HuH-7 (cell line): ENCODE measurements around the gene PTPN3.
"Not testable (repeated sequence)": the region's sequence is repeated elsewhere in the genome, so short reads cannot be mapped to it uniquely, and the experiment has no call there.

Experiments used
- DNase-seq: peaks from one replicate; pipeline ENCODE4 v3.0.0; 2011; ENCODE audit warnings: low spot score

PTPN3 gene, protein sequence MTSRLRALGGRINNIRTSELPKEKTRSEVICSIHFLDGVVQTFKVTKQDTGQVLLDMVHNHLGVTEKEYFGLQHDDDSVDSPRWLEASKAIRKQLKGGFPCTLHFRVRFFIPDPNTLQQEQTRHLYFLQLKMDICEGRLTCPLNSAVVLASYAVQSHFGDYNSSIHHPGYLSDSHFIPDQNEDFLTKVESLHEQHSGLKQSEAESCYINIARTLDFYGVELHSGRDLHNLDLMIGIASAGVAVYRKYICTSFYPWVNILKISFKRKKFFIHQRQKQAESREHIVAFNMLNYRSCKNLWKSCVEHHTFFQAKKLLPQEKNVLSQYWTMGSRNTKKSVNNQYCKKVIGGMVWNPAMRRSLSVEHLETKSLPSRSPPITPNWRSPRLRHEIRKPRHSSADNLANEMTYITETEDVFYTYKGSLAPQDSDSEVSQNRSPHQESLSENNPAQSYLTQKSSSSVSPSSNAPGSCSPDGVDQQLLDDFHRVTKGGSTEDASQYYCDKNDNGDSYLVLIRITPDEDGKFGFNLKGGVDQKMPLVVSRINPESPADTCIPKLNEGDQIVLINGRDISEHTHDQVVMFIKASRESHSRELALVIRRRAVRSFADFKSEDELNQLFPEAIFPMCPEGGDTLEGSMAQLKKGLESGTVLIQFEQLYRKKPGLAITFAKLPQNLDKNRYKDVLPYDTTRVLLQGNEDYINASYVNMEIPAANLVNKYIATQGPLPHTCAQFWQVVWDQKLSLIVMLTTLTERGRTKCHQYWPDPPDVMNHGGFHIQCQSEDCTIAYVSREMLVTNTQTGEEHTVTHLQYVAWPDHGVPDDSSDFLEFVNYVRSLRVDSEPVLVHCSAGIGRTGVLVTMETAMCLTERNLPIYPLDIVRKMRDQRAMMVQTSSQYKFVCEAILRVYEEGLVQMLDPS

DNA sequence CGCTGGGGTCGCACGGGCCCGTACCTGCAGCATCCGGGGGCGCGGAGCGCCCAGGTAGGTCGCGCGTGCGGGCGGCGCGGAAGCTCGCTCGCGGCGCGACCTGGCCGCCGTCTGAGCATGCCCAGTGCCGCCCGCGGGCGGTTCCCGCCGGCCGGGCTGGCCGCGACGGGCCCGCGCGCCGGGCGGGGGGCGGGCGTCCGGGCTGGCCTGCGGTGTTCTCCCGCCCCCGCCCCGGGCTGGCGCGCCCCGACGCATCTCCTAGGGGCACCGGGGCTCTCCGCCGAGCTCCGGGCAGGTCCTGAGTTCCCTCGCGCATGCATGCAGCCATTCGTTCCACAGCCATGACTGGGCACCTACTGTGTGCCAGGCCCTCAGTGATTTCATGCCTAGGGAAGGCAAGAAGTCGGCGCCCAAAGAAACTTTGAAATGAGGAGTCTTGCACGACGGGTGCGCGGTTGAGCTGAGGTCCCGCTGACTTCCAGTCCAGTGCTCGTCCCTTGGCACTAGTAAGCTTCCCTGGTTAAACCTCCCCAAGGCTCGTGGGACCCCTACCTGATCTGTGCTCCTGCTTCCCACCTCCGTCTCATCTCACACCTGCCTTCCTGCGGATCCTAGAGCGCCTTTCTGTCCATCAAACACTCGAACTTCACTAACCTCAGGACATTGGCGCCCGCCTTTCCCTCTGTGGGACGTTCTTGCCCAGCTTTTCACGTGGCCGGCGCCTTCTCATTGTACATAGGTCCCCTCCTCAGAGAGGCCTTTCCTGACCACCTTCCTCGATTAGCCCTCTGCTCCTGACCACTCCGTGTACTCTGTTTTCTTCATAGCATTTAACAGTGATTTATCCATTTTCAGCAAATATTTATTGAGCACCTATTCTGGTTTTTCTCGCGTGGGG is at the start of gene PTPN3:
Gene PTPN3 (minus strand): TSS at position 113 of the 898 bp plus-strand sequence. CDS start 34,873 bp downstream, outside the sequence.
- peak; percentile 70 for DNase-seq

DNA sequence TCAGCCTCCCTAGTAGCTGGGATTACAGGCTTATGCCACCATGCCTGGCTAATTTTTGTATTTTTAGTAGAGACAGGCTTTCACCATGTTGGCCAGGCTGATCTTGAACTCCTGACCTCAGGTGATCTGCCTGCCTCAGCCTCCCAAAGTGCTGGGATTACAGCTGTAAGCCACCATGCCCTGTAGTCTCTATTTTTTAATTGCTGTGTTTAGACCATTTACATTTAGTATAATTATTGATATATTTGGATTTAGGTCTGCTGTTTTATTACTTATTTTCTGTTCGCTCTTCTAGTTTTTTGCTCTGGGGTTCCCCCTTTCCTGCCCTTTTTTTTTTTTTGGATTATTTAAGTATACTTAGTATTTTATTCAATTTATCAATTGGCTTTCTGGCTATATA is 46.8 kb upstream of the PTPN3 start:
- not testable (repeated sequence) for DNase-seq

DNA sequence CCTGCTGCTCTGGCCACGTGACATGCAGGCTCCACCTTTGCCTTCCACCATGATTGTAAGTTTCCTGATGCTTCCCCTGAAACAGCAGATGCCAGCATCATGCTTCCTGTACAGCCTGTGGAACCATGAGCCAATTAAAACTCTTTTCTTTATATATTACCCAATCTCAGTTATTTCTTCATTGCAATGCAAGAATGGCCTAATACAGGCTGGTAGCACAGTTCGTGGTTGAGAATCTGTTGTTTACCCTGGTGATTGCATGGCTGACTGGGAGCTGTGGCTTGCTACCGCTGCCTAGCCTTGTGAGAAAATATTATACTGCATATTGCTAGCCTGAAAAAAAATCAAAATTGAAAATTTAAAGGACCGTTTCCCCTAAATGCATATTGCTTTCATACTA is 44.8 kb upstream of the PTPN3 start:
- no peak for DNase-seq

DNA sequence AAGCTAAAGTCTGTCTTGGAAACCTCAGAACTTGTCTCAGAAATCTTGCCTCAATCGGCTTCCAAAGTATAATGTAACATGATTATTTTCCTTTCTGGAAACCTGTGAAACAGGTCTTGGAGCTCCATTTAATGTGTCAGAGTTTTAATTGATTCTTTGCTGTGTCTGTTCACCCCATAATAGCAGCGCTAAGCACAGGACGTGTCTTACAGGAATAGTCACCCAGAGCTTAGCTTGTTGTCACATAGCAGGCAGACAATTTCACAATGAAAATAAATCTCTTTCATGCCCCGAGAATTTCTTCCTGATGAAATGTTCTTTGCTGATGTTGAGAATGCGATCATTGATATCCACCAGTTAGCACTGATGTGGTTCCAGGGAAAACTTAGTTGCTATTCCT is 40.2 kb upstream of the PTPN3 start:
- DNase-seq, result no peak

DNA sequence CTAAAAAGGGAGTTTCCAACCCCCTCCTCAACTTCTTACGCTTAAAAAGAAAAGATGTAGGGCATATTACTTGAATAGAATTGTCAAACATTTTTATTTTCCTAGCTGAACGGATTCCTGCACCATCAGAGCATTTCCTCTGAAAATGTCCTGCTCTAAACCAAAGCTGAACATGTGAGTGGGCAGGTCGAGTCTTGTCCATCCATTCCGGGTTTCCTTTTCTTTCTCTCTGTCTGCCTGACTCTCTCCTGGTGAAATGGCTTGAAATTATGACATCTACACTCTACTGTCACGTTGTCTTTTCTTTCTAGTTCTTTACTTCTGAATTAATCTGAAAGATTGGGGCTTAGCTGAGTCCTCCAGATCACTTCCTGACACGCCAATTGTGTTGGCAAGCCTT is 39.2 kb upstream of the PTPN3 start:
- no peak for DNase-seq

DNA sequence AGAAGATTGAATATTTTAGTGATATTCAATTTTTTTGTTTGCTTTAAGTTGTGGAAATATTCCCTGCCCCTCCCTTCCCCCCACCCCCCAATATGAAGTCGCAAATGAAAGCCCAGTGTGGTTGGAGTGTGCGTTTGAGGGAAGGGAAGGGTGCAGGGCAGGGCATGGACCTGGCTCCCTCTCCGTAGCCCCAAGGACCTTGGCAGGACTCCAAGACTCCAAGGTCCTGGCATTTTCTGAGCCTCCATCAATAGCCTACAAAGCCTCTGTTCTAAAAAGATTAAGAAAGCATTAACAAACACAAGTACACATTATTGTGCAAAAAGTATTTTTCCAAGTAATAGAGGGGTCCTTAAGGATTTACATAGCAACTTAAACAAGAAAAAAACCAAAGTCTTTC is 38.8 kb upstream of the PTPN3 start:
- DNase-seq, result no peak

DNA sequence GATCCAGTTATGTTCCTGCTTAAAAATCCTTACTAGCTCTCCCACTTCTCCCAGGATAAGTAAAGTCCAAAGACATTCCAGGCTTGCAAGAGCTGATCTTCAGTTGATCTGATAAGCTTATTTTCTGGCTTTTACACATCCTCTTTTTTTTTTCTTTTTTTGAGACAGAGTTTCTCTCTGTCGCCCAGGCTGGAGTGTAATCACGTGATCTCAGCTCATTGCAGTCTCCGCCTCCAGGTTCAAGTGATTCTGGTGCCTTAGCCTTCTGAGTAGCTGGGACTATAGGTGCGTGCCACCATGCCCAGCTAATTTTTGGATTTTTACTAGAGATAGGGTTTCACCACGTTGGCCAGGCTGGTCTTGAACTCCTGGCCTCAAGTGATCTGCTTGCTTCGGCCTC is 37.3 kb upstream of the PTPN3 start:
- no peak for DNase-seq

DNA sequence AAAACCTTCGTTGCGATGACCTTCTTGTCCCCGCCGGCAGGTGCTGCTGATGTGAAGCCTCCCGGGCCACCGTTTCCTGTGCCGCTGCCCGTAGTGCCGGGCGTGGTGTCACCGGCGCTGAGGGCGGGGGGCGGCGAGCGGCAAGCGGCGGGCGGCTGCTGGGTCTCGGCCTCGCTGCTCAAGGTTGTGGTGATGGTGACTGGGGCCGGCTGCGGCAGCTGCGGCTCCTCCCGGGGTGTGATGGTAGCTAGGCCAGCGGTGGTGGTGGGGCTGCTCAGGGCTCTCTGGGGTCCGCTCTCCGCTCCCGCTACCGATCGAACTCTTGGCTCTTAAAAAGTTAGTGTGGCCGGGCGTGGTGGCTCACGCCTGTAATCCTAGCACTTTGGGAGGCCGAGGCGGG is 36.0 kb upstream of the PTPN3 start:
- no peak for DNase-seq

DNA sequence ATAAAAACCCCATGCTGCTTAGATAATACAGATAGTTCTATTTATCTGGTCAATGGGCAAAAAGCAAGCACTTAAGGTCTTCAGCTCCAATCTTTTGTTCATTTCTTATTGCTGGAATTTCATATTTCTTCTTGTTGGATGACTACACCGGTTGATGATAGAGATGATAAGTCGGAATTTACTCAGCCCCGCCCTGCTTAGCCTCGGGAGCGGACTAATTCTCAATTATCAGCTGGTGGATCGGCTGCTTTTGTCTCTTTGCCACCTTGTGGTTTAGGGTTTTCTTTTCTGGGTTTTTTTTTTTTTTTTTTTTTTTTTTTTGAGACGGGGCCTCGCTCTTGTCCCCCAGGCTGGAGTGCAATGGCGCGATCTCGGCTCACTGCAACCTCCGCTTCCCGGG is 34.5 kb upstream of the PTPN3 start:
- not testable (repeated sequence) for DNase-seq

DNA sequence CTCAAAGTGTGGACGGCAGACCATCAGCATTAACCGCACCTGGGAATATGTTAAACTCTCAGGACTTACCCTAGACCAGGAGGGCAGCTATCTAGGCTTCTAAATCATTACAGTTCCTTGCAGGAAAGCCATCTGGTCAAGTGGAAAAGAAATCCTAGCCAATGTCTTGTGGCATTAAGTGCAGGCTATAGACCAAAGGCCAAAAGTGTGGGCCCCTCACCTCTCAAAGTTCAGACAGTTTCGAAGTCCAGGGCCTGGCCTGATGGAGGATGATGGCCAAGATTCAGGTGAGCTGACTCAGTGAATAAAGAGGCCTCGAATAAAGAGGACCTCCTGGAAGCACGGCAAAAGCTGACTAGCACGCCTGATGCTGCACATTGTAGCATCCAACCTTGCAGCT is 24.0 kb upstream of the PTPN3 start:
- no peak for DNase-seq

DNA sequence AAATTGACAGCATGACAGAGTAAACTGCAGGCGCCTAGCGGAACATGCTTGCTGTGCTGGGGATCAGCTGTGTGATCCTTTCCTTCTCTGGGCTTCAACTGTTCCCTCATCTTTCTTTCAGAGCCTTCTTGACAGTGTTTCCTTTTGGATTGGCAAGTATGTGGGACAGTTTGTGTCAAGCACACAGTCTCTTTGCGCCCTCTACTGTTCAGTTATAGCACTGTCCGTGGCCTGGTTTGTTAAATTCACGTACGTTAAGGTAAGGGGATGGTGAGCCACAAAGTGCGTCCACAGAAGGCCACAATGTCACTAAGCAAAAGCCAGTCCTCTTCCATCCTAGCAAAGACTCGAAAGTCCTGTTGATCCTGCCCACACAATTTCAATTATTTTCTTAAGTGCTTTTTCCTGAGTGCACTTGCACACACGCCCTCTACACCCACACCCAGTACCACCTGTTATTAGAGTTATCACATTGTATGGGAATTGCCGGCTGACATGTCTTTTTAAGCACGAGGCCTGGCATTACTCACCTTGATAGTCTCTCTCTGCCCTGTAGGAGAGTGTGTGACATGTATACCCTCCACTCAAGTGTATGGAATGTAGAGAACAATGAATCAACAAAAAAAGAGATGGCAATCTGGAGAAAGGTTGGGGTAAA is 22.5 kb upstream of the PTPN3 start:
- peak; percentile 70 for DNase-seq

DNA sequence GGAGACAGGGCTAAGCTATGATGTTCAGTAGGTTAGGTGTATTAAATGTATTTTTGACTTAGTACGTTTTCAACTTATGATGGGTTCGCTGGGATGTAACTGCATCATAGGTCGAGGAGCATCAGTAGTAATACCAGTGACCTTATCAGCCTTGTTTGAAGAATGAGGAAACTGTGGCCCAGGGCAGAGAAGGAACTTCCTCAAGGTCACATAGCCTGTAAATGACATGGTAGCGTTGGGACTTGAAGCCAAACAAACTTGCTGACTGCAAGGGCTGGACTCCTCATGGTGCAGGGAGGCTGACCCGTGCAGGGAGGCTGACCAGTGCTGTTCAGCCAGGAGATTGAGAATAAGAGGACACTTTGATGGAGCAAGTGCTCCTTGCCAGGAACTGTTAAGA is 21.3 kb upstream of the PTPN3 start:
- DNase-seq, result no peak

DNA sequence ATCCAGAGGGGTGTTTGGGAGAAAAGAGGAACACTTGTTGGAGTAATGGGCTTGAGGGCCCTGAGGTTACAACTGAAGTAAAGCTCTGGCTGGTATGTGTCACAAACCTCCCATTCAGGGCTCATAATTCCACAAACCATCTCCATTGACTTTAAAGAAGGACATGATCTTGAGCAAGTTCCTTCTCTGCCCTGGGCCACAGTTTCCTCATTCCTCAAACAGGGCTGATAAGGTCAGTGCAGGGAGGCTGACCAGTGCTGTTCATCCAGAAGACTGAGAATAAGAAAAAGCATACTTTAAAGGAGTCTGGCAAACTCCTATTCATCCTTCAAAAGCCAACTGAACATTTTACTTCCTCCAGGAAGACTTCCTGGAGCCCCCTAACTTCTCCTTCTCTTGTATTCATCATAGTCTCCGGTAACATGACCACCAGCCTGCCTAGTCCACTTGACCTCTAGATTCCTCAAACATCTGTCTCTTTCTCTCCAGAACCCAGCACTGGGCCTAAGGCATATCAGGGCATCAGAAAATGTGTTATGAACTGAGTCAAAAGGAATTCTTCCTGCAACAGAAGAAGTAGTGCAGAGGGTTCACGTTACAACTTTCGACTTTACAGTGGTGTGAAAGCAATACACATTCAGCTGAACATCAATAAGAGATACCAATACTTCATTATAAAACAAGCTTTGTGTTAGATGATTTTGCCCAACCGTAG is 20.7 kb upstream of the PTPN3 start:
- DNase-seq, result no peak

DNA sequence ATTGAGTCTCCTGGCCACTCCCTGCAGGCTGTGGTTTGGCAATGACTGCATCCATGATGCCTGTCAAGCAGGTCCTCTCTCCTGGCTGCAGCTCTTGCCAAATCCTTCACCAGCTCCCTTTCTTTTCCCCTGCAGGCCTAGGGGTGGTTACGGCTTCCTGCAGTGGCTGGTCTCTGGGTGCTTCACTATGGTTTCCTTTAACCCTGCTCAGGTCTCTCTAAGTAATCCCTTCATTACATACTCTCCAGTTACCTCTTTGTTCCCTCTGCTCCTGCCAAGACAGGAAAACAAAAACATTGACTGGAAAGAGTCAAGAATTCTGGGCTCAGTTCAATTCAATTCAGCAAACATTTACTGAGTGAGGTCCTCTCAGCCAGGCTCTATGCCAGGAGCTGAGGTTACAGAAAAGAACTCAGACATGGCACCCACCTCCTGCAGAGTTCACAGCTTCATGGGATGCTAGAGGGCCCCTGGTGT is 19.8 kb upstream of the PTPN3 start:
- no peak for DNase-seq

DNA sequence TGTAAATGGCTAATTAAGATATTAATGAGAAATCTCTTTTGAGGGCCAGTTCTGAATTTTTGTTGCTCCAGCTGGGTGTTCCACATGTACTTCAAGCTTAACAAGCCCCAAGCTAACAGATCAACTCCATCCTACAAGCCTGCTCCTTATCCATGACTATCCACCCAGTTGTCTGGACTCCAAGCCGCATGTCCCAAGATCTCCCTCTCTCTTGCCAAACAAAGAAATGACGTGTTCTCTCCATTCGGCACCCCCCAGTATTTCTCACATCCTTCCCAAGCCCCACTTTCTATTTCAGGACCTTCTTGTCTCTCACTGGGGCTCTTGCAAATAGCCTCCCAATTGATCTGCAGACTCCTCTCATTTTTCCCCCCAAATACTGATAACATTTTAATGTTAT is 15.8 kb upstream of the PTPN3 start:
- DNase-seq, result no peak

DNA sequence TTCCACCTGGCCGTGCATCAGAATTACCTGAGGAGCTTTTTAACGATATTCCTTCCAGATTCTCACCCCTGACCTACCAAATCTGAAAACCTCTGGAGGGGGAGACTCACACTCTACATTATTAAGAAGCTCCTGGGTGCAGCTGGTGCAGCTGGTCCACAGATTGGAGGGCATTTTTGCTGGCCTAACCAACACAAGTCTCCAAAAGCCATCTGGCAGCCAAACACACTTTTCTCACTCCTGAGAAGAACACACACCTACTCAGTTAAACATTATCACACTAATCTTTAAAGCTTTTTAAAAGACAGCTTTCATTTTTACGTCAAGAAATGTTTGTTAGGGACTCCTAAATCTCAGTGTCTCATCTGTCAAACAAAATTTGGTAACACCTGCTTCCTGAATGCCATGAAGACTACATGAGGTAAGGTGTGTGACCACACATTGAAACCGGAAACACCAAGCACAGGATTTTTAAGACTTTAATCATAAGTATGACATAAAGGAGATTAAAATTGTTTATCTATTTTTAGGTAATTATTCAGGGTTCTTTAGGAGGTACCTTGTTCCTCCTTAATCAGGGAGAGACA is 14.2 kb upstream of the PTPN3 start:
- DNase-seq, result no peak

DNA sequence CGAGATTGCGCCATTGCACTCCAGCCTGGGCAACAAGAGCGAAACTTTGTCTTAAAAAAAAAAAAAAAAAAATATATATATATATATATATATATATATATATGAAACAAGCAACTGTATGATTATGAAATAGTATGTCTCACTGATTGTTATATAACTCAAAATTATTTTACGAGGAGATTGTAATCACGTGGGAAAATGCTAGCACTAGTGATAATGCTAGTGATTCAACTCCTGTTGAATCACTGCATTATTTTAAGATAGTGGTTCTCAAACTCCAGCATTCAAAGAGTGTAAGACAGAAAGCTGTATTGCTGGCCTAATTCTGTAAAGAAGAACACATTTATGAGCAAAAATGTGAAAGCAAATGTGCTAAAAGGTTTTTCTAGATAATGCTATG is 12.4 kb upstream of the PTPN3 start:
- no peak for DNase-seq

DNA sequence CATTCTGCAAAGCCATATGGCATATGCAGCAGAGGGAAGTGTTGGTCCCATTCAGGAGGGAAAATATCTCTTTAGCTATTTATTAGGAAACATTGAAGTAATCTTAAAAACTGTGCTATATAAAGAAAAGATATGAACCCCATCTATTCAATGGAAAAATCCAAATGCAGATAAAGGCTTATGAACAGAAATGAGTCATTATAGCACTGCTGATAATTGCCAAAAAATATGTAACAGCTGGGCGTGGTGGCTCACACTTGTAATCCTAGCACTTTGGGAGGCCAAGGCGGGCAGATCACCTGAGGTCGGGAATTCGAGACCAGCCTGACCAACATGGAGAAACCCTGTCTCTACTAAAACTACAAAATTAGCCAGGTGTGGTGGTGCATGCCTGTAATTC is 11.9 kb upstream of the PTPN3 start:
- DNase-seq, result not testable (repeated sequence)

DNA sequence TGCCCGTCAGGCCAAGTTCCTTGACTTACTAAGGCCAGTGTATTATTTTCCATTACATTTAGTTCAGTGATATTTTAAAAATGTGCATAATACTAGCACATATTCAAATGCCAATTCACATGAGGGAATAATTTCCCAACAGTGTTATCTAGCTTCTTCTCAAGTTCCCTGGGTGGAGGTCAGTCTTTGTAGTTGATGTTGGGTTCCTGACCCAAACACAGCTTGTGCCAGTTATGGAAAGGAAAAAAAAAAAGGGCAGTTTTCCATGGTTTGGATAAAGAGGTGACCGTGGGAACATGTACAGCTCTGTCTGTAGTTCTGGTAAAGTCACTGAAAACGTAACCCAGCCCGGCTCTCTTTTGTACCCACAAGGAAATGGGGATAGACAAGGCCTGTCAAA is 11.5 kb upstream of the PTPN3 start:
- DNase-seq, result no peak

DNA sequence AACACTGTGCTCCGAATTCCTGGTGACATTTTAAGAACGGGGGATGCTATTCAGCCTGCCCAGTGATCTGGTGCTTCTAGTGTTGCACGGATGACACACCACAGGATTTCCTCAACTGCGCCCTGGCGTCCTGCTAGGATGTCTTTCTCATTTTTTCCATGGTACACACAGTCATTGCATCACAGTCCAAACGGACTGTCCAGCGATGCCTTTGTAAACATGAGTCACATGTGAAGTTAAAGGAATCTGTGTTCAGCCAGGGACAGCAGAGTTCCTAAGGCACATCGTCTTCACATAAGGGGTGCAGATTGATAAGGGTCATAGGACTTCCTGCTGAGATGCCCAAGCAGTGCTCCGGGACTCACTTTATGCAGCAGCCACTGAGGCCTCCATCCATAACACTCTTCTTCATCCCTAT is 9.3 kb upstream of the PTPN3 start:
- DNase-seq, result peak; percentile 47
